ENCODE data around the gene ARHGAP15. TPM values are rescaled to one million over a fixed set of nuclear protein-coding genes. Genes with fewer than 3 reads are reported as not detected.
A peak's percentile ranks its signal among the peaks of the same experiment; 100 is the strongest.
"Not testable (repeated sequence)": the region's sequence is repeated elsewhere in the genome, so short reads cannot be mapped to it uniquely, and the experiment has no call there.

The ARHGAP15 gene
- total RNA-seq, 1 donor from 2014 or later = 18.5 TPM

GRCh38 chr2:143087033-143087432 is 42.2 kb upstream of the ARHGAP15 start:
- Histone ChIP-seq H3K27ac (no peak overlapping the region), H3K36me3 (no peaks in the 10 kb centered on the region), H3K4me1 (no peaks in the 10 kb centered on the region), H3K9me3 (peaks cover 8% of the 10 kb centered on the region), H3K4me3 (no peak overlapping the region), H3K27me3 (ENCODE audit: low read depth) (no peaks in the 10 kb centered on the region)
- ATAC-seq (no peak), DNase-seq (no peak)
- intact Hi-C loops (cut with DNase I) = no loop called here
- no peak for TF ChIP-seq CTCF (IDR thresholded peaks at IDR 0.05)

DNA sequence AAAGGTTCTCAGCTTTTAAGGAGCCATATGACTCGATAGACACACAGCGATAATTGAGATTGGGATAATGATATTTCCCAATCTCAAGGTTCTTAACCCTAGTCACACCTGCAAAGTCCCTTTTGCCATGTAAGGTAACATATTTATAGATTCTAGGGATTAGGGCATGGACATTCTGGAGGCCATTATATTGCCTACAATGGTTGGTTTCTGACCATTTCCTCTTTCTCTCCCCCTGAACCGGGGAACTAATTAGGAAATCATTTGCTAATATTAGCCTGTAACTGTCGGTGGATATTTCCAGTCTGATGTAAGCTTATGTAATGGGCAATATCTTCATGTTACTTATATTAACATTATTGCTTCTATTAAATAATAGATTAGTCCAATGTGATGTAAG is 40.8 kb upstream of the ARHGAP15 start:
- ATAC-seq (no peak), DNase-seq (no peak)
- no peak overlapping the region for H3K27ac ChIP-seq
- intact Hi-C loops (cut with DNase I) = no loop called here
- H3K4me3 ChIP-seq = no peak overlapping the region
- H3K36me3 ChIP-seq = no peaks in the 10 kb centered on the region
- H3K4me1 ChIP-seq = no peaks in the 10 kb centered on the region
- no peaks in the 10 kb centered on the region for H3K9me3 ChIP-seq
- no peak for TF ChIP-seq CTCF (IDR thresholded peaks at IDR 0.05)
- no peaks in the 10 kb centered on the region for H3K27me3 ChIP-seq (ENCODE audit: low read depth)

GRCh38 chr2:143089520-143089919 is 39.7 kb upstream of the ARHGAP15 start:
- ATAC-seq; intact Hi-C loops (cut with DNase I); H3K4me3 ChIP-seq; H3K36me3 ChIP-seq; H3K4me1 ChIP-seq; DNase-seq; H3K27me3 ChIP-seq (ENCODE audit: low read depth); H3K9me3 ChIP-seq; H3K27ac ChIP-seq: not testable (repeated sequence)

GRCh38 chr2:143110758-143111428 is 18.3 kb upstream of the ARHGAP15 start:
- intact Hi-C loops (cut with DNase I) = no loop called here
- Histone ChIP-seq H3K9me3 (no peaks in the 10 kb centered on the region), H3K4me3 (no peak overlapping the region), H3K36me3 (no peaks in the 10 kb centered on the region), H3K27ac (no peak overlapping the region), H3K27me3 (ENCODE audit: low read depth) (no peaks in the 10 kb centered on the region), H3K4me1 (no peaks in the 10 kb centered on the region)
- TF ChIP-seq CTCF (IDR thresholded peaks at IDR 0.05) = peak; percentile 65
- DNase-seq = peak; percentile 47
- peak; percentile 69 to 79 for ATAC-seq

- Histone ChIP-seq H3K36me3 (no peaks in the 10 kb centered on the region), H3K4me1 (no peaks in the 10 kb centered on the region), H3K27me3 (ENCODE audit: low read depth) (no peaks in the 10 kb centered on the region), H3K9me3 (no peaks in the 10 kb centered on the region), H3K27ac (no peak overlapping the region), H3K4me3 (no peak overlapping the region)
- ATAC-seq (no peak), DNase-seq (no peak)
- intact Hi-C loops (cut with DNase I) = no loop called here
- no peak for TF ChIP-seq CTCF (IDR thresholded peaks at IDR 0.05)
These were observed 12.0 kb upstream of the ARHGAP15 start for GRCh38 chr2:143117225-143117624.

GRCh38 chr2:143121079-143121478 is 8.1 kb upstream of the ARHGAP15 start:
- H3K9me3 ChIP-seq = no peaks in the 10 kb centered on the region
- H3K27me3 ChIP-seq (ENCODE audit: low read depth) = no peaks in the 10 kb centered on the region
- no peak overlapping the region for H3K27ac ChIP-seq
- no peak for TF ChIP-seq CTCF (IDR thresholded peaks at IDR 0.05)
- no peak overlapping the region for H3K4me3 ChIP-seq
- intact Hi-C loops (cut with DNase I) = no loop called here
- H3K36me3 ChIP-seq = no peaks in the 10 kb centered on the region
- no peak for DNase-seq
- H3K4me1 ChIP-seq = no peaks in the 10 kb centered on the region
- no peak for ATAC-seq

All from lower lobe of right lung (tissue), 2 donors.